T-cell (primary cell): ENCODE measurements around the gene ADGRE3. TPM values are rescaled to one million over a fixed set of nuclear protein-coding genes. Genes with fewer than 3 reads are reported as not detected.
A peak's percentile ranks its signal among the peaks of the same experiment; 100 is the strongest.

Experiments
- ATAC-seq, 4 experiments: fragments of 200-7000 bp in 3 of 4; fragments of 150-1000 bp in 1 of 4; cut with Tn5 transposase; replicated peaks in 1 of 4; 1 replicate in 3 of 4; 2 replicates in 1 of 4; pipeline ENCODE4 v1.10.0; 2021; ENCODE audit warnings: moderate library complexity in 3 of 4, mild to moderate bottlenecking in 2 of 4, moderate number of reproducible peaks in 1 of 4
- CTCF ChIA-PET, 2 donors: fragments of 300-600 bp; sonication (Branson Sonifier 250); formaldehyde crosslinking; loops; one replicate each; lab custom pipeline; 2022; ENCODE audit warnings: antibody characterized with exemption in 2 of 2; lab: Charles Lee
- POLR2A ChIA-PET, 2 donors: fragments of 300-600 bp; sonication (Branson Sonifier 250); formaldehyde crosslinking; loops; one replicate each; lab custom pipeline; 2022; ENCODE audit warnings: antibody characterized with exemption in 2 of 2; lab: Charles Lee
- DNase-seq, 35 experiments: peaks; one replicate each; pipeline versions ENCODE4 v3.0.0 to v3.0.0-alpha.2; 2013 to 2023
- H3K27ac ChIP-seq: one replicate; pipeline ENCODE4 v1.5.1; 2013; ENCODE audit warnings: low read length
- H3K27me3 ChIP-seq, 2 experiments: replicated peaks in 1 of 2; 1 replicate in 1 of 2; 2 replicates in 1 of 2; pipeline versions ENCODE4 v1.6.1 to v1.7.0; 2013; ENCODE audit warnings: low read length in 1 of 2, mixed read lengths in 1 of 2; ENCODE audit not compliant: control insufficient read depth in 2 of 2, insufficient read depth in 2 of 2; ENCODE audit errors: extremely low read depth in 1 of 2
- H3K36me3 ChIP-seq, 2 donors: 1 replicate in 1 of 2; 2 replicates in 1 of 2; pipeline versions ENCODE4 v1.6.1 to v1.7.0; 2013; ENCODE audit warnings: low read length in 1 of 2; ENCODE audit not compliant: control insufficient read depth in 2 of 2, insufficient read depth in 1 of 2; ENCODE audit errors: extremely low read depth in 1 of 2
- H3K4me1 ChIP-seq, 2 experiments: 1 replicate in 1 of 2; 2 replicates in 1 of 2; pipeline versions ENCODE4 v1.6.1 to v1.7.0; 2013; ENCODE audit warnings: low read length in 2 of 2, mixed read lengths in 1 of 2; ENCODE audit not compliant: insufficient read depth in 2 of 2, control insufficient read depth in 1 of 2; ENCODE audit errors: extremely low read depth in 1 of 2
- H3K4me3 ChIP-seq, 2 donors: 1 replicate in 1 of 2; 2 replicates in 1 of 2; pipeline versions ENCODE4 v1.5.1 to v1.7.0; 2013; ENCODE audit warnings: mild to moderate bottlenecking in 2 of 2, low read length in 1 of 2, moderate library complexity in 1 of 2; ENCODE audit not compliant: control insufficient read depth in 1 of 2; ENCODE audit errors: extremely low read depth in 1 of 2
- H3K9me3 ChIP-seq: 2 replicates; pipeline ENCODE4 v1.7.0; 2013
- H3K27ac Mint-ChIP-seq, 2 donors: one replicate each; pipeline ENCODE4 v1.8.0; 2020 to 2021; ENCODE audit warnings: mild to moderate bottlenecking in 2 of 2, mixed read lengths in 2 of 2
- H3K27me3 Mint-ChIP-seq, 2 donors: one replicate each; pipeline ENCODE4 v1.8.0; 2021 to 2022; ENCODE audit warnings: mixed read lengths in 2 of 2
- H3K36me3 Mint-ChIP-seq: one replicate; pipeline ENCODE4 v1.8.0; 2021; ENCODE audit warnings: mixed read lengths
- H3K4me1 Mint-ChIP-seq, 3 donors: one replicate each; pipeline ENCODE4 v1.8.0; 2020 to 2022; ENCODE audit warnings: mixed read lengths in 3 of 3, mild to moderate bottlenecking in 1 of 3
- H3K4me3 Mint-ChIP-seq, 3 donors: one replicate each; pipeline ENCODE4 v1.8.0; 2020 to 2022; ENCODE audit warnings: mild to moderate bottlenecking in 3 of 3, mixed read lengths in 3 of 3, moderate library complexity in 3 of 3
- H3K9me3 Mint-ChIP-seq, 3 donors: one replicate each; pipeline ENCODE4 v1.8.0; 2020 to 2022; ENCODE audit warnings: mixed read lengths in 3 of 3
- WGBS: methylation state at CpG from one replicate; pipeline ENCODE4 v1.1.5; 2013; ENCODE audit warnings: missing lambda C conversion rate; ENCODE audit not compliant: insufficient coverage; 5-methylcytosine and 5-hydroxymethylcytosine counted together
- total RNA-seq, 35 experiments: library from RNA in 6 of 35; stranded (reverse) in 6 of 35; fragments of 120-200 nt in 1 of 35; gene quantifications; one replicate each; pipeline versions ENCODE4 v1.2.1 to v1.2.4 and lab custom pipeline; 2013 to 2026

Gene ADGRE3
- total RNA-seq, 5 donors from 2014 or later (not counting 1 experiment from before 2014, with no cell fraction given), result not detected

GRCh38 chr19:14686411-14686810 is 11.8 kb upstream of the ADGRE3 start:
- Mint-ChIP-seq H3K9me3 (no peaks in the 10 kb centered on the region), H3K4me1 (peaks cover 16 to 27% (median 20%) of the 10 kb centered on the region in 3 donors), H3K27me3 (peaks cover 0 to 4% of the 10 kb centered on the region in 2 donors), H3K4me3 (no peak overlapping the region), H3K27ac (no peak overlapping the region), H3K36me3 (no peaks in the 10 kb centered on the region)
- no CpG with 5 or more reads among the region's 3 CpGs for WGBS
- Histone ChIP-seq H3K36me3 (no peaks in the 10 kb centered on the region), H3K27me3 (peaks cover 0 to 3% of the 10 kb centered on the region in 2 experiments), H3K9me3 (no peaks in the 10 kb centered on the region), H3K4me3 (no peak overlapping the region), H3K4me1 (peaks cover 4 to 16% of the 10 kb centered on the region in 2 experiments), H3K27ac (no peak overlapping the region)
- ChIA-PET CTCF (interaction anchor here (0.7 to 4.1 kb wide), 6 partner anchors 9 to 130 kb away, joined by 3 to 56 read pairs (median 4); partner anchors contain the start of gene NDUFB7 (in 1 of the 2)), POLR2A (interaction anchor here in 1 of 2 donors (0.6 kb wide), 1 partner anchor 27 kb away, joined by 3 read pairs; no protein-coding TSS in a partner anchor)
- DNase-seq (peak in 7 of 35 experiments; percentile 7 to 43 (median 14)), ATAC-seq (no peak)

GRCh38 chr19:14683439-14683838 is 8.8 kb upstream of the ADGRE3 start:
- DNase-seq, result peak in 7 of 35 experiments; percentile 6 to 29 (median 13)
- ATAC-seq, result peak in 2 of 4 experiments; percentile 39 to 69
- H3K4me3 Mint-ChIP-seq, result no peak overlapping the region
- no peak overlapping the region for H3K27ac Mint-ChIP-seq
- H3K9me3 Mint-ChIP-seq, result no peaks in the 10 kb centered on the region
- H3K4me1 Mint-ChIP-seq, result peaks cover 2 to 8% (median 5%) of the 10 kb centered on the region in 3 donors
- peaks cover 0 to 4% of the 10 kb centered on the region in 2 donors for H3K27me3 Mint-ChIP-seq
- Histone ChIP-seq H3K36me3 (no peaks in the 10 kb centered on the region), H3K27ac (peak overlapping the region; percentile 34), H3K4me3 (no peak overlapping the region), H3K4me1 (peaks cover 0 to 3% of the 10 kb centered on the region in 2 experiments), H3K27me3 (peaks cover 0 to 3% of the 10 kb centered on the region in 2 experiments), H3K9me3 (no peaks in the 10 kb centered on the region)
- ChIA-PET POLR2A (no interaction called here), CTCF (interaction anchor here in 1 of 2 donors (0.8 to 1.3 kb wide), 4 partner anchors 11 to 124 kb away, joined by 3 to 4 read pairs (median 4); partner anchors contain the start of gene NDUFB7)
- WGBS, result 13% methylated on average over 1 of the region's 3 CpGs
- H3K36me3 Mint-ChIP-seq, result no peaks in the 10 kb centered on the region

- peaks cover 0 to 6% of the 10 kb centered on the region in 2 experiments for H3K27me3 ChIP-seq
- H3K9me3 ChIP-seq, result no peaks in the 10 kb centered on the region
- H3K27ac Mint-ChIP-seq, result no peak overlapping the region
- no peak overlapping the region for H3K4me3 Mint-ChIP-seq
- DNase-seq (no peak), ATAC-seq (no peak)
- no peak overlapping the region for H3K27ac ChIP-seq
- ChIA-PET POLR2A (no interaction called here), CTCF (no interaction called here)
- H3K27me3 Mint-ChIP-seq, result peaks cover 0 to 4% of the 10 kb centered on the region in 2 donors
- no peak overlapping the region for H3K4me3 ChIP-seq
- H3K9me3 Mint-ChIP-seq, result no peaks in the 10 kb centered on the region
- peaks cover 0 to 3% of the 10 kb centered on the region in 2 experiments for H3K4me1 ChIP-seq
- peaks cover 2 to 8% (median 5%) of the 10 kb centered on the region in 3 donors for H3K4me1 Mint-ChIP-seq
- H3K36me3 Mint-ChIP-seq, result no peaks in the 10 kb centered on the region
- H3K36me3 ChIP-seq, result no peaks in the 10 kb centered on the region
- WGBS, result no CpG with 5 or more reads among the region's 2 CpGs
Observed at GRCh38 chr19:14682084-14682483, 7.4 kb upstream of the ADGRE3 start.

DNA sequence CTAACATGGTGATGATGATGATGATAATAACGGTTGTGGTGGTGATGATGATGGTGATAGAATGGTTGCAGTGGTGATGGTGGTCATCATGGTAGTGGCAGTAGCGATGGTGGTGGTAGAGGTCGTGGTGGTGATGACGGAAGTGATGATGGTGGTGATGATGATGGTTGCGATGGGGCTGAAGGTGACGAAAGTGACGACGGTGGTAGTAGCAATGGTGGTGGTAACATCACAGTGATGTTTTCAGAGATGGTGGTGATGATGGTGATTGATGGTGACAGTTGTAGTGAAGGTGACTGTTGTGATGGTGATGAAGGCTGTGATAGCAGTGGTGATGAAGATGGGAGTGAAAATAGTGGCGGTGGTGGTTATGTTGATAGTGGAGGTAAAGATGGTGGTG is 3.6 kb upstream of the ADGRE3 start:
- H3K27me3 ChIP-seq, result peaks cover 0 to 13% of the 10 kb centered on the region in 2 experiments
- CTCF ChIA-PET, result no interaction called here
- whole genome bisulfite sequencing, result 80% methylated on average over 9 of the region's 9 CpGs
- DNase-seq, result no peak
- no peak overlapping the region for H3K4me3 ChIP-seq
- H3K9me3 ChIP-seq, result no peaks in the 10 kb centered on the region
- no peaks in the 10 kb centered on the region for H3K36me3 ChIP-seq
- peaks cover 0 to 10% (median 5%) of the 10 kb centered on the region in 3 donors for H3K4me1 Mint-ChIP-seq
- no peak overlapping the region for H3K27ac Mint-ChIP-seq
- no peak overlapping the region for H3K27ac ChIP-seq
- no peak for ATAC-seq
- H3K36me3 Mint-ChIP-seq, result no peaks in the 10 kb centered on the region
- H3K9me3 Mint-ChIP-seq, result no peaks in the 10 kb centered on the region
- peaks cover 0 to 5% of the 10 kb centered on the region in 2 experiments for H3K4me1 ChIP-seq
- H3K4me3 Mint-ChIP-seq, result no peak overlapping the region
- POLR2A ChIA-PET, result no interaction called here
- H3K27me3 Mint-ChIP-seq, result peaks cover 11 to 13% of the 10 kb centered on the region in 2 donors

- H3K27me3 ChIP-seq, result peaks cover 0 to 13% of the 10 kb centered on the region in 2 experiments
- Mint-ChIP-seq H3K4me3 (no peak overlapping the region), H3K36me3 (no peaks in the 10 kb centered on the region), H3K9me3 (no peaks in the 10 kb centered on the region), H3K4me1 (peaks cover 0 to 13% (median 4%) of the 10 kb centered on the region in 3 donors), H3K27ac (no peak overlapping the region), H3K27me3 (peaks cover 15 to 16% of the 10 kb centered on the region in 2 donors)
- POLR2A ChIA-PET, result interaction anchor here in 1 of 2 donors (0.9 kb wide), 1 partner anchor 20 kb away, joined by 10 read pairs; no protein-coding TSS in a partner anchor
- no peaks in the 10 kb centered on the region for H3K9me3 ChIP-seq
- DNase-seq (no peak), ATAC-seq (no peak)
- CTCF ChIA-PET, result interaction anchor here in 1 of 2 donors (0.5 to 1.2 kb wide), 2 partner anchors 9 to 79 kb away, joined by 3 to 4 read pairs; no protein-coding TSS in a partner anchor
- H3K36me3 ChIP-seq, result no peaks in the 10 kb centered on the region
- no peak overlapping the region for H3K4me3 ChIP-seq
- H3K27ac ChIP-seq, result no peak overlapping the region
- WGBS, result 60% methylated on average over 3 of the region's 6 CpGs
- peaks cover 0 to 6% of the 10 kb centered on the region in 2 experiments for H3K4me1 ChIP-seq
Observed at GRCh38 chr19:14677464-14677863, 2.8 kb upstream of the ADGRE3 start.

GRCh38 chr19:14676762-14677161 is 2.1 kb upstream of the ADGRE3 start:
- peaks cover 0 to 19% (median 4%) of the 10 kb centered on the region in 3 donors for H3K4me1 Mint-ChIP-seq
- no peak overlapping the region for H3K27ac ChIP-seq
- peaks cover 0 to 7% of the 10 kb centered on the region in 2 experiments for H3K4me1 ChIP-seq
- DNase-seq (no peak), ATAC-seq (no peak)
- H3K36me3 ChIP-seq, result no peaks in the 10 kb centered on the region
- 71% methylated on average over 9 of the region's 10 CpGs for WGBS
- H3K9me3 Mint-ChIP-seq, result no peaks in the 10 kb centered on the region
- H3K36me3 Mint-ChIP-seq, result no peaks in the 10 kb centered on the region
- peaks cover 0 to 13% of the 10 kb centered on the region in 2 experiments for H3K27me3 ChIP-seq
- H3K27me3 Mint-ChIP-seq, result peaks cover 14 to 16% of the 10 kb centered on the region in 2 donors
- CTCF ChIA-PET, result interaction anchor here in 1 of 2 donors (1.2 kb wide), 1 partner anchor 10 kb away, joined by 3 read pairs; no protein-coding TSS in a partner anchor
- H3K4me3 ChIP-seq, result no peak overlapping the region
- no peak overlapping the region for H3K4me3 Mint-ChIP-seq
- POLR2A ChIA-PET, result interaction anchor here in 1 of 2 donors (0.9 kb wide), 1 partner anchor 19 kb away, joined by 10 read pairs; no protein-coding TSS in a partner anchor
- H3K9me3 ChIP-seq, result no peaks in the 10 kb centered on the region
- H3K27ac Mint-ChIP-seq, result no peak overlapping the region
